CD14-positive monocyte (primary cell): ENCODE data around the gene WDR82. TPM values are rescaled to one million over a fixed set of nuclear protein-coding genes. Genes with fewer than 3 reads are reported as not detected.

Experiments
- DNase-seq, 3 donors: peaks; one replicate each; pipeline ENCODE4 v3.0.0-alpha.2; 2011 to 2022
- H2AFZ ChIP-seq: 2 replicates; pipeline ENCODE4 v1.6.0; 2012; ENCODE audit warnings: mild to moderate bottlenecking, low read depth, low read length, inconsistent platforms; ENCODE audit not compliant: insufficient read depth, poor library complexity, severe bottlenecking
- H3K27ac ChIP-seq, 2 donors: 1 replicate in 1 of 2; 2 replicates in 1 of 2; pipeline ENCODE4 v1.5.1; 2012 to 2013; ENCODE audit warnings: low read length in 2 of 2, control low read depth in 1 of 2, inconsistent platforms in 1 of 2, low read depth in 1 of 2, mild to moderate bottlenecking in 1 of 2
- H3K27me3 ChIP-seq, 2 donors: one replicate each; pipeline versions ENCODE4 v1.6.0 to v1.6.1; 2011 to 2013; ENCODE audit warnings: low read length in 2 of 2; ENCODE audit not compliant: control insufficient read depth in 2 of 2, insufficient read depth in 2 of 2
- H3K36me3 ChIP-seq, 2 donors: replicated peaks in 1 of 2; 1 replicate in 1 of 2; 2 replicates in 1 of 2; pipeline versions ENCODE4 v1.5.1 to v1.6.1; 2012 to 2013; ENCODE audit warnings: low read length in 2 of 2, control low read depth in 1 of 2, inconsistent platforms in 1 of 2, mild to moderate bottlenecking in 1 of 2; ENCODE audit not compliant: insufficient read depth in 2 of 2, control insufficient read depth in 1 of 2
- H3K4me1 ChIP-seq, 2 donors: 1 replicate in 1 of 2; 2 replicates in 1 of 2; pipeline versions ENCODE4 v1.5.1 to v1.6.1; 2012 to 2013; ENCODE audit warnings: low read length in 2 of 2, control low read depth in 1 of 2, inconsistent platforms in 1 of 2, mild to moderate bottlenecking in 1 of 2, moderate library complexity in 1 of 2; ENCODE audit not compliant: insufficient read depth in 2 of 2, control insufficient read depth in 1 of 2
- H3K4me2 ChIP-seq: replicated peaks from 2 replicates; pipeline ENCODE3; 2012; ENCODE audit warnings: low read length, moderate library complexity, mild to moderate bottlenecking; ENCODE audit not compliant: poor library complexity, severe bottlenecking; ENCODE audit errors: extremely low read depth
- H3K4me3 ChIP-seq, 3 experiments: fragments of 200-600 bp in 1 of 3; sonication (generic) in 1 of 3; replicated peaks in 1 of 3; 1 replicate in 2 of 3; 2 replicates in 1 of 3; pipeline ENCODE4 v1.5.1; 2011 to 2013; ENCODE audit warnings: low read length in 3 of 3, mild to moderate bottlenecking in 3 of 3, control low read depth in 2 of 3, low read depth in 2 of 3, inconsistent platforms in 1 of 3, moderate library complexity in 1 of 3
- H3K79me2 ChIP-seq: 2 replicates; pipeline ENCODE4 v1.6.0; 2012; ENCODE audit warnings: mild to moderate bottlenecking, control low read depth, inconsistent platforms, low read length, moderate library complexity; ENCODE audit not compliant: insufficient read depth
- H3K9ac ChIP-seq: 2 replicates; pipeline ENCODE4 v1.6.0; 2017; ENCODE audit warnings: low read length, mild to moderate bottlenecking; ENCODE audit not compliant: insufficient read depth, poor library complexity, severe bottlenecking
- H3K9me3 ChIP-seq, 2 donors: replicated peaks in 1 of 2; 1 replicate in 1 of 2; 2 replicates in 1 of 2; pipeline versions ENCODE4 v1.5.1 to v1.6.1; 2012 to 2013; ENCODE audit warnings: low read length in 2 of 2, control low read depth in 1 of 2; ENCODE audit not compliant: control insufficient read depth in 1 of 2, insufficient read depth in 1 of 2
- H4K20me1 ChIP-seq: 2 replicates; pipeline ENCODE4 v1.6.0; 2012; ENCODE audit warnings: mild to moderate bottlenecking, low read length, control low read depth, moderate library complexity; ENCODE audit not compliant: insufficient read depth
- H3K27ac Mint-ChIP-seq, 7 donors: one replicate each; pipeline ENCODE4 v1.8.0; 2020; ENCODE audit warnings: mild to moderate bottlenecking in 7 of 7, mixed read lengths in 7 of 7, moderate library complexity in 6 of 7, inconsistent platforms in 2 of 7
- H3K27me3 Mint-ChIP-seq, 3 donors: one replicate each; pipeline ENCODE4 v1.8.0; 2021 to 2022; ENCODE audit warnings: low read depth in 3 of 3, mild to moderate bottlenecking in 3 of 3, mixed read lengths in 3 of 3, moderate library complexity in 3 of 3, inconsistent platforms in 1 of 3
- H3K36me3 Mint-ChIP-seq, 2 donors: one replicate each; pipeline ENCODE4 v1.8.0; 2020; ENCODE audit warnings: mixed read lengths in 2 of 2, inconsistent platforms in 1 of 2, mild to moderate bottlenecking in 1 of 2
- H3K4me1 Mint-ChIP-seq: one replicate; pipeline ENCODE4 v1.8.0; 2020; ENCODE audit warnings: mild to moderate bottlenecking, mixed read lengths
- H3K4me3 Mint-ChIP-seq, 2 donors: one replicate each; pipeline ENCODE4 v1.8.0; 2020; ENCODE audit warnings: mild to moderate bottlenecking in 2 of 2, mixed read lengths in 2 of 2, moderate library complexity in 1 of 2
- H3K9me3 Mint-ChIP-seq, 7 donors: one replicate each; pipeline ENCODE4 v1.8.0; 2020 to 2022; ENCODE audit warnings: mixed read lengths in 7 of 7, mild to moderate bottlenecking in 6 of 7, moderate library complexity in 6 of 7, inconsistent platforms in 2 of 7
- WGBS: methylation state at CpG from one replicate; pipeline ENCODE4 v1.1.5; 2013; ENCODE audit warnings: missing lambda C conversion rate; ENCODE audit not compliant: insufficient coverage; 5-methylcytosine and 5-hydroxymethylcytosine counted together
- intact Hi-C, 2 donors: fragments of 100-400 bp; cut with micrococcal nuclease; formaldehyde crosslinking; loops; one replicate each; pipeline versions ENCODE4 v1.15.0 to v1.15.1; 2023
- polyA plus RNA-seq, 3 donors: library from polyadenylated mRNA; depleted of rRNA in 1 of 3; unstranded in 2 of 3; stranded (reverse) in 1 of 3; fragments of 300-500 nt in 2 of 3; fragments of >200 nt in 1 of 3; fragmentation: Illumina TruSeq in 2 of 3; gene quantifications; 1 replicate in 2 of 3; 2 replicates in 1 of 3; pipeline ENCODE4 v1.2.3, GENCODE V29; 2012 to 2021
- TF ChIP-seq, protein P1 (sequence below): fragments of 200-600 bp; IDR thresholded peaks from one replicate; pipeline ENCODE4 v1.8.0; 2022; ENCODE audit warnings: antibody characterized with exemption, mild to moderate bottlenecking

The WDR82 gene
- polyA plus RNA-seq, 3 donors, result 27.3 to 33.4 (median 32.3) TPM

DNA sequence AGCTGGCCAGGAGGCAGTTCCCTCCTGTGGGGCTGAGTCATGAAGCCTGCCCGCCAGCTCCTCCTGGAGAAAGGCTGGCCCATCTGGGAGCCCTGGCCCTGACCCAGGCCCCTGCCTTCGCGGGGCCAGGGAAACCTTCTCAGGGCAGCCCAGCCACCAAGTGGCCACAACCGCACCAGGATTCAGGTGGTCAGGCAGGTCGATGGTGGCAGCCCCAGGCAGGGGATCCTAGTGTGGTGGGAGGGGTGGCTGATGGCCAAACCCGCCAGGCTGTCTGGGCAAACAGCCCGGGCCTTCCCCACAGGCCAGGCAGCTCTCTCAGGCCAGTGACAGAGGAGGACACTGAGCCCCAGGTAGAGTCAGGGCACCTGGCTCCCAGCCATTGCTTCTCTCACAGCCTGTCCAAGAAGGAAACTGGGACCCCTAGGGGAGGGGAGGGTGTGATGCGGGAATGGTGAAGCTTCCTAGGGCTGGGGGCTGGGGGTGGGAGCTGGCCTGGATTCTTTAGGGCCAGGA lies 40.7 kb downstream of the WDR82 start:
- Histone ChIP-seq H3K27ac (peak overlapping the region; percentile 79 to 91), H3K9me3 (no peaks in the 10 kb centered on the region), H3K9ac (peak overlapping the region; percentile 83), H3K4me2 (peak overlapping the region; percentile 97), H2AFZ (peak overlapping the region; percentile 38), H3K4me3 (peak overlapping the region; percentile 88 to 100 (median 93)), H3K79me2 (peaks cover 87% of the 10 kb centered on the region), H3K36me3 (peaks cover 25 to 33% of the 10 kb centered on the region in 2 donors), H4K20me1 (peaks cover 58% of the 10 kb centered on the region), H3K27me3 (no peaks in the 10 kb centered on the region), H3K4me1 (peaks cover 49 to 77% of the 10 kb centered on the region in 2 donors)
- Mint-ChIP-seq H3K27me3 (no peaks in the 10 kb centered on the region), H3K27ac (peak overlapping the region; percentile 91 to 95 (median 92)), H3K4me3 (peak overlapping the region; percentile 90 to 97), H3K9me3 (peaks cover 0 to 1% (median 0%) of the 10 kb centered on the region in 7 donors), H3K36me3 (peaks cover 33 to 35% of the 10 kb centered on the region in 2 donors), H3K4me1 (peaks cover 56% of the 10 kb centered on the region)
- intact Hi-C loops, result no loop called here
- TF ChIP-seq, protein P1, sequence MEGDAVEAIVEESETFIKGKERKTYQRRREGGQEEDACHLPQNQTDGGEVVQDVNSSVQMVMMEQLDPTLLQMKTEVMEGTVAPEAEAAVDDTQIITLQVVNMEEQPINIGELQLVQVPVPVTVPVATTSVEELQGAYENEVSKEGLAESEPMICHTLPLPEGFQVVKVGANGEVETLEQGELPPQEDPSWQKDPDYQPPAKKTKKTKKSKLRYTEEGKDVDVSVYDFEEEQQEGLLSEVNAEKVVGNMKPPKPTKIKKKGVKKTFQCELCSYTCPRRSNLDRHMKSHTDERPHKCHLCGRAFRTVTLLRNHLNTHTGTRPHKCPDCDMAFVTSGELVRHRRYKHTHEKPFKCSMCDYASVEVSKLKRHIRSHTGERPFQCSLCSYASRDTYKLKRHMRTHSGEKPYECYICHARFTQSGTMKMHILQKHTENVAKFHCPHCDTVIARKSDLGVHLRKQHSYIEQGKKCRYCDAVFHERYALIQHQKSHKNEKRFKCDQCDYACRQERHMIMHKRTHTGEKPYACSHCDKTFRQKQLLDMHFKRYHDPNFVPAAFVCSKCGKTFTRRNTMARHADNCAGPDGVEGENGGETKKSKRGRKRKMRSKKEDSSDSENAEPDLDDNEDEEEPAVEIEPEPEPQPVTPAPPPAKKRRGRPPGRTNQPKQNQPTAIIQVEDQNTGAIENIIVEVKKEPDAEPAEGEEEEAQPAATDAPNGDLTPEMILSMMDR, result no peak
- peak; percentile 78 to 91 (median 89) for DNase-seq
- WGBS, result 0% methylated on average over 7 of the region's 8 CpGs

DNA sequence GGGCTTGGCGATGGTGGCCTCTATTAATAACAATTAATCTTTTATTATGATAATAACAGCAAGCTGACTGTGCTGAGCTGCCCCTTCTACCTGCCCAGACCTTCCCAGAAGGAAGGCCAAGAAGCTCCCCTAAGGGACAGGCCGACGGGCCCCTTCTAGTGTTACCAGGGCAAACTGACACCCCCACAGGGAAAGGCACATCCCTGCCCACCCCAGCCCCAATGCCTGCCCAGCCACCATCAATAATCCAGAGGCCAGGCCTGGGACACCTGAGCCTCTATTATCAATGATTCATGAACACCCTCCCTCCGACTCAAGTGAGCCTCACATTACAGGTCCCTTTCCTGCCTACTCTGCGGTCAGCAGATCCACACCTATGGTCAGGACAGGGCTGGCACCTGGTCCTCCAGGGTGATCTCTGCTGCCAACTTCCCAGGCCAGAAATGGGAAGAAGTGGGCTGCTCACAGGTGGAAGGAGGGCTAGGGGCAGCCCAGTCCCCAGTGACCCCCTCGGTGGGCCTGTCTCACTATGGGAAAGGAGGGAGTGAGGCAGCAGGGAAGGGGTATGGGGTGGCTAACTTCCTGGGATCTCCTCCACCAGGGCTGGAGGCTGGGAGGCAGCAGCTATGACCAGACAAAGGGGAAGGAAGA lies 41.3 kb downstream of the WDR82 start:
- peaks cover 0 to 1% (median 0%) of the 10 kb centered on the region in 7 donors for H3K9me3 Mint-ChIP-seq
- intact Hi-C loops, result no loop called here
- H3K27me3 ChIP-seq, result no peaks in the 10 kb centered on the region
- H2AFZ ChIP-seq, result no peak overlapping the region
- TF ChIP-seq, protein P1, result no peak
- DNase-seq, result no peak
- no peaks in the 10 kb centered on the region for H3K27me3 Mint-ChIP-seq
- peak overlapping the region; percentile 91 to 95 (median 92) for H3K27ac Mint-ChIP-seq
- H3K79me2 ChIP-seq, result peaks cover 92% of the 10 kb centered on the region
- peaks cover 64% of the 10 kb centered on the region for H4K20me1 ChIP-seq
- H3K4me1 ChIP-seq, result peaks cover 49 to 81% of the 10 kb centered on the region in 2 donors
- peaks cover 33 to 41% of the 10 kb centered on the region in 2 donors for H3K36me3 Mint-ChIP-seq
- peak overlapping the region; percentile 79 to 91 for H3K27ac ChIP-seq
- H3K4me3 ChIP-seq, result peak overlapping the region; percentile 88 to 100 (median 93)
- H3K4me3 Mint-ChIP-seq, result peak overlapping the region; percentile 90 to 97
- WGBS, result 63% methylated on average over 3 of the region's 6 CpGs
- peak overlapping the region; percentile 97 for H3K4me2 ChIP-seq
- peaks cover 31 to 38% of the 10 kb centered on the region in 2 donors for H3K36me3 ChIP-seq
- H3K9me3 ChIP-seq, result no peaks in the 10 kb centered on the region
- H3K4me1 Mint-ChIP-seq, result peaks cover 59% of the 10 kb centered on the region
- peak overlapping the region; percentile 83 for H3K9ac ChIP-seq
